Brain microvascular endothelial cell (primary cell): ENCODE results near the gene RAPGEF4.

Source experiments
- DNase-seq: peaks from one replicate; pipeline ENCODE4 v3.0.0-alpha.2; 2020
- H3K27ac ChIP-seq: fragments of 250-450 bp; sonication (Bioruptor Pico); 2 replicates; pipeline ENCODE4 v1.5.1; 2020; ENCODE audit warnings: mild to moderate bottlenecking, moderate library complexity
- H3K27me3 ChIP-seq: fragments of 250-450 bp; sonication (Bioruptor Pico); replicated peaks from 2 replicates; pipeline ENCODE4 v1.5.1; 2020; ENCODE audit warnings: mild to moderate bottlenecking
- H3K36me3 ChIP-seq: fragments of 250-450 bp; sonication (Bioruptor Pico); replicated peaks from 2 replicates; pipeline ENCODE4 v1.5.1; 2020; ENCODE audit warnings: mild to moderate bottlenecking
- H3K4me3 ChIP-seq: 2 replicates; pipeline ENCODE4 v1.5.1; 2011; ENCODE audit warnings: low read depth, mild to moderate bottlenecking, control low read depth, low read length, moderate library complexity
- CTCF ChIP-seq: IDR thresholded peaks from 2 replicates; pipeline ENCODE4 v1.5.1; 2011; ENCODE audit warnings: low read depth, mild to moderate bottlenecking, moderate library complexity, low read length, control low read depth, inconsistent platforms; ENCODE audit errors: missing control alignments
- in situ Hi-C: cut with HindIII; loops from 2 replicates; pipeline ENCODE4 v1.10.0; 2017; ENCODE audit warnings: low sequenced_read_pairs, low pct_ligation_motif_present

The RAPGEF4 gene

DNA sequence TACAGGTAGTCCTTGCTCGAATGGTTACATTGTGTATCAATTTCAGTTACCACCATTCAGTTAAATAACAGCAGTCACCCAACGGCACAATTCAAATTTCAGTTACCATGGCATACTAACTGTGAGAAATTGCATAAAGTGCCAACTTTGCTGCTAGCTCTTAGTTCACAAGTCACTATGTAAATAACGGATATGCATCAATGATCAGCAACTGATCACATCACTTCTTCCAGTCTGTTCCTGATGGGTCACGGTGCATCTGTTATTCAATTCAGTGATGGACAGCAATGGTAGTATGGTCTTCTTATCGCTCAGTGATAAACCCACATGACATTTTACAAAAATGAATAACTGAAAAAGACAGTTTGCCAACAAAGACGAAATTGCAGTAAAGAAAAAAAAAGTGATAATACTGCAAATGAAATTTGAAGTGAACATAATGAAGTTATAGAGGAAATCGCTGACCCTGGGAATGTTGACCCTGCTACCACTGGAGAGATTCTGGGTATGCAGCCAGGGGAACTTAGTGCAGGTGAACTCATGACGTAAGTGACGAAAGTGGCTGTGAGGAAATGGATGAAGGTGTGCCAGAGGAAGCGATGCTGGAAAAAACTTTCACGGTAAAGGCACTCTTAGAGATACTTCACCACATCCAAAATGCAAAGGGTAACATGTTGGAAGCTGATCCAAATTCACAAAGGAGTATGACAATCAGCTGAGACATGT lies 25.9 kb upstream of the RAPGEF4 start:
- no peak for TF ChIP-seq CTCF
- in situ Hi-C loops = no loop called here
- DNase-seq = no peak
- Histone ChIP-seq H3K27ac (no peak overlapping the region), H3K4me3 (no peak overlapping the region), H3K27me3 (no peaks in the 10 kb centered on the region), H3K36me3 (no peaks in the 10 kb centered on the region)

DNA sequence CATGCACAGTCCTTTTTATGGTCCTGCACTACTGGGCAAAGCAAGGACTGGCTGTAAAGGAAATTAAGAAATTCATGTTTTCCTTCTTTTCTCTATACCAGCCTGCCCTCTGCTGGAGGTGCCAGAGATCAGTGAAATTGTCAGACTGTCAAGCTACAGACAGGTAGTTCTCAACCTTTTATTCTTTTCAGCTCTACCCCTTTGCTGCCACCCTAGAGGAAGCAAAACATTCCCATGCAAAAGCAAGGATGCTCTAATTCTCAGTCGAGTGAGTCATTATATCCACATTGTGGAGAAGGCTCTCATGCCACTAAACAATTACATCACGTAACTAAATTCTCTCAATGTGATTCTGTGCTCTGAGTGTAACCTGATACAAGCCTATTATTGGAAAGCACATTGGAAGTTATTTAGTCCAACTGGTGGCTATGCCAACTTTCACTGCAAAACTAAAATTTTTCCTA lies 25.0 kb upstream of the RAPGEF4 start:
- H3K36me3 ChIP-seq = no peaks in the 10 kb centered on the region
- H3K27me3 ChIP-seq = no peaks in the 10 kb centered on the region
- H3K4me3 ChIP-seq = no peak overlapping the region
- no peak overlapping the region for H3K27ac ChIP-seq
- DNase-seq = peak; percentile 73
- in situ Hi-C loops = no loop called here
- peak; percentile 74 for TF ChIP-seq CTCF

DNA sequence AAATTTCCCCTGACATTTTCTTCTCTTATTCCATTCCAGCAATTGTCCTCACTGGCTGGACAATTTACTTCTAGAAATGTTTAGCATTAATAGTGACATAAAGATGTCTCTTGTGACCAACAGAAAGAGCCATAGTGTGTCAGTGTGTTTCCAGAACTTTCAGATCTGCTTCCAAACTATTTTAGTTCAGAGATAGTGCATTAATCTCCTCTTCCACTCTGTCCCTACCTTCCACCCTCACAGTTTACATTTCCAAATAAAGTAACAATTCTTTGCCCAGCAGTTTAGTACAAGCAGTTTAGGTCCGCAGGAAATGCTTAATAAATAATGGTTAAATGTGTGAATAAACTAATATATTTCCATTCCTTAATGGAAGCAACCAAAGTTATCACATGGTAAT lies 24.5 kb upstream of the RAPGEF4 start:
- no peak for TF ChIP-seq CTCF
- DNase-seq = no peak
- Histone ChIP-seq H3K27me3 (no peaks in the 10 kb centered on the region), H3K27ac (no peak overlapping the region), H3K36me3 (no peaks in the 10 kb centered on the region), H3K4me3 (no peak overlapping the region)
- in situ Hi-C loops = no loop called here

DNA sequence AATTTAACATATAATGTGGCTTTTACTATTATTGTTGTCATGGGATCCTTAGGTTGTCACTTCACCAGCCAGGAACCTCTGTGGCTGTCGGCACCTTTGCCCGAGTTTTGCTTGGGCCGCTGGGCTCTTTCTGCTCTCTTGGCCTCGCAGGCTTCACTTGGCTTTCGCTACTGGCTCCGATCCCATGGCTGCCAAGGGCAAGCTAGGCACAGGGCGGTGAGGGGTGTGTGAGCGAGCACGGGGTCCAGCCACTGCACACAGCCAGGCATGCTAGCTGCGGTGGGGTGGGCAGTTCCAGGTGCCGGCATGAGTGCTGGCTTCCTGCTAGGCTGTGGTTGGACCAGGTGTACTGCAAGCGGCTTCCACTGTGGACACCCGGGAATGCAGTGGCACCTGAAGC lies 23.4 kb upstream of the RAPGEF4 start:
- DNase-seq = no peak
- in situ Hi-C loops = no loop called here
- no peaks in the 10 kb centered on the region for H3K27me3 ChIP-seq

GRCh38 chr2:172713365-172713875 lies 22.2 kb upstream of the RAPGEF4 start:
- in situ Hi-C loops = no loop called here
- no peak for DNase-seq
- Histone ChIP-seq H3K27me3 (no peaks in the 10 kb centered on the region), H3K4me3 (no peak overlapping the region), H3K27ac (no peak overlapping the region), H3K36me3 (no peaks in the 10 kb centered on the region)
- no peak for TF ChIP-seq CTCF

More for the DNA sequence above, 23.4 kb upstream of the RAPGEF4 start:
- Histone ChIP-seq H3K27ac (no peak overlapping the region), H3K36me3 (no peaks in the 10 kb centered on the region), H3K4me3 (no peak overlapping the region)
- no peak for TF ChIP-seq CTCF

DNA sequence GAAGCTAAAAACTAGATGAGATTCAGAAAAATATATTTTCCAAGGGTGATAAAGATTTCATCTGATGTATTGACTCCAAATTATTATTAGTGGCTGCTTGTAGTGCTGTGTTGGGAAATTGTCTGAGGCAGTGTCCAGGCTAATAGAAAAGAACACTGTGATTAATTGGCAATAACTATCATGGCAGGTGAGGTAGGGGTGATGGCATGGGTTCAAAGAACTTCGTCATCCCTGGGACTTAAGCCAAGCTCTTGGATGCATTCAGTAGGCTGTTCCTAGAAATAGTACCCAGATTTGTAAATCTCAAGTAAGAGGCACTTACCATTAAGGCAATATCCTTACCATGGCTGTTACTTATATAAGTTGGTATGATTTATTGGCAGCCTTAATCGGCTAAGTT lies 13.2 kb upstream of the RAPGEF4 start:
- in situ Hi-C loops = no loop called here
- no peak for TF ChIP-seq CTCF
- Histone ChIP-seq H3K27me3 (no peaks in the 10 kb centered on the region), H3K36me3 (no peaks in the 10 kb centered on the region), H3K4me3 (no peak overlapping the region), H3K27ac (no peak overlapping the region)
- DNase-seq = no peak
